Osteocyte (in vitro differentiated cells): ENCODE results near the gene UBAP1L. TPM values are rescaled to one million over a fixed set of nuclear protein-coding genes. Genes with fewer than 3 reads are reported as not detected.
"Not testable (repeated sequence)": the region's sequence is repeated elsewhere in the genome, so short reads cannot be mapped to it uniquely, and the experiment has no call there.

Experiments used
- DNase-seq: peaks from one replicate; pipeline ENCODE4 v3.0.0; 2021; ENCODE audit warnings: mixed read lengths; ENCODE audit not compliant: unreplicated experiment; ENCODE audit errors: extremely low spot score
- H3K27ac Mint-ChIP-seq: one replicate; pipeline ENCODE4 v1.8.0; 2021; ENCODE audit warnings: mild to moderate bottlenecking, mixed read lengths; ENCODE audit not compliant: unreplicated experiment
- H3K27me3 Mint-ChIP-seq: one replicate; pipeline ENCODE4 v1.8.0; 2021; ENCODE audit warnings: mixed read lengths; ENCODE audit not compliant: unreplicated experiment
- H3K36me3 Mint-ChIP-seq: one replicate; pipeline ENCODE4 v1.8.0; 2021; ENCODE audit warnings: mixed read lengths; ENCODE audit not compliant: unreplicated experiment
- H3K4me1 Mint-ChIP-seq: one replicate; pipeline ENCODE4 v1.8.0; 2021; ENCODE audit warnings: mixed read lengths; ENCODE audit not compliant: unreplicated experiment
- H3K4me3 Mint-ChIP-seq: one replicate; pipeline ENCODE4 v1.8.0; 2021; ENCODE audit warnings: mild to moderate bottlenecking, moderate library complexity, mixed read lengths; ENCODE audit not compliant: unreplicated experiment
- H3K9me3 Mint-ChIP-seq: one replicate; pipeline ENCODE4 v1.8.0; 2021; ENCODE audit warnings: mixed read lengths; ENCODE audit not compliant: unreplicated experiment
- total RNA-seq: library from RNA; stranded (reverse); gene quantifications from 2 replicates; pipeline ENCODE4 v1.2.1, GENCODE V29; 2021
- TF ChIP-seq, protein P1 (sequence below): fragments of 200-600 bp; sonication (generic); IDR thresholded peaks from 2 replicates; pipeline ENCODE4 v1.5.0; 2021; ENCODE audit warnings: antibody characterized with exemption, mild to moderate bottlenecking, moderate library complexity

The UBAP1L gene
- total RNA-seq, 1 donor from 2014 or later: 5.4 TPM

DNA sequence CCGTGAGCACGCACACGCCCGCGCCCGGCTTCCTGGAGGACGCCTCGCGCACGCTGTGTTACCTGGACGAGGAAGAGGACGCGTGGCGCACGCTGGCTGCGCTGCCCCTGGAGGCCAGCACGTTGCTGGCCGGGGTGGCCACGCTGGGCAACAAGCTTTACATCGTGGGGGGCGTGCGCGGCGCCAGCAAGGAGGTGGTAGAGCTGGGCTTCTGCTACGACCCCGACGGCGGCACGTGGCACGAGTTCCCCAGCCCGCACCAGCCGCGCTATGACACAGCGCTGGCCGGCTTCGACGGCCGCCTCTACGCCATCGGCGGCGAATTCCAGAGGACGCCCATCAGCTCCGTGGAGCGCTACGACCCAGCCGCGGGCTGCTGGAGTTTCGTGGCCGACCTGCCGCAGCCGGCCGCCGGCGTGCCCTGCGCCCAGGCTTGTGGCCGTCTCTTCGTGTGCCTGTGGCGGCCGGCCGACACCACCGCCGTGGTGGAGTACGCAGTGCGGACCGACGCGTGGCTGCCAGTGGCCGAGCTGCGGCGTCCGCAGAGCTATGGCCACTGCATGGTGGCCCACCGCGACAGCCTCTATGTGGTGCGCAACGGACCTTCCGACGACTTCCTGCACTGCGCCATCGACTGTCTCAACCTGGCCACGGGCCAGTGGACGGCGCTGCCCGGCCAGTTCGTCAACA lies 37.6 kb downstream of the UBAP1L start:
- H3K4me1 Mint-ChIP-seq: peaks cover 4% of the 10 kb centered on the region
- DNase-seq: no peak
- H3K4me3 Mint-ChIP-seq: no peak overlapping the region
- H3K27ac Mint-ChIP-seq: no peak overlapping the region
- H3K27me3 Mint-ChIP-seq: peaks cover 14% of the 10 kb centered on the region
- TF ChIP-seq, protein P1, sequence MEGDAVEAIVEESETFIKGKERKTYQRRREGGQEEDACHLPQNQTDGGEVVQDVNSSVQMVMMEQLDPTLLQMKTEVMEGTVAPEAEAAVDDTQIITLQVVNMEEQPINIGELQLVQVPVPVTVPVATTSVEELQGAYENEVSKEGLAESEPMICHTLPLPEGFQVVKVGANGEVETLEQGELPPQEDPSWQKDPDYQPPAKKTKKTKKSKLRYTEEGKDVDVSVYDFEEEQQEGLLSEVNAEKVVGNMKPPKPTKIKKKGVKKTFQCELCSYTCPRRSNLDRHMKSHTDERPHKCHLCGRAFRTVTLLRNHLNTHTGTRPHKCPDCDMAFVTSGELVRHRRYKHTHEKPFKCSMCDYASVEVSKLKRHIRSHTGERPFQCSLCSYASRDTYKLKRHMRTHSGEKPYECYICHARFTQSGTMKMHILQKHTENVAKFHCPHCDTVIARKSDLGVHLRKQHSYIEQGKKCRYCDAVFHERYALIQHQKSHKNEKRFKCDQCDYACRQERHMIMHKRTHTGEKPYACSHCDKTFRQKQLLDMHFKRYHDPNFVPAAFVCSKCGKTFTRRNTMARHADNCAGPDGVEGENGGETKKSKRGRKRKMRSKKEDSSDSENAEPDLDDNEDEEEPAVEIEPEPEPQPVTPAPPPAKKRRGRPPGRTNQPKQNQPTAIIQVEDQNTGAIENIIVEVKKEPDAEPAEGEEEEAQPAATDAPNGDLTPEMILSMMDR: no peak
- H3K36me3 Mint-ChIP-seq: no peaks in the 10 kb centered on the region
- H3K9me3 Mint-ChIP-seq: no peaks in the 10 kb centered on the region

DNA sequence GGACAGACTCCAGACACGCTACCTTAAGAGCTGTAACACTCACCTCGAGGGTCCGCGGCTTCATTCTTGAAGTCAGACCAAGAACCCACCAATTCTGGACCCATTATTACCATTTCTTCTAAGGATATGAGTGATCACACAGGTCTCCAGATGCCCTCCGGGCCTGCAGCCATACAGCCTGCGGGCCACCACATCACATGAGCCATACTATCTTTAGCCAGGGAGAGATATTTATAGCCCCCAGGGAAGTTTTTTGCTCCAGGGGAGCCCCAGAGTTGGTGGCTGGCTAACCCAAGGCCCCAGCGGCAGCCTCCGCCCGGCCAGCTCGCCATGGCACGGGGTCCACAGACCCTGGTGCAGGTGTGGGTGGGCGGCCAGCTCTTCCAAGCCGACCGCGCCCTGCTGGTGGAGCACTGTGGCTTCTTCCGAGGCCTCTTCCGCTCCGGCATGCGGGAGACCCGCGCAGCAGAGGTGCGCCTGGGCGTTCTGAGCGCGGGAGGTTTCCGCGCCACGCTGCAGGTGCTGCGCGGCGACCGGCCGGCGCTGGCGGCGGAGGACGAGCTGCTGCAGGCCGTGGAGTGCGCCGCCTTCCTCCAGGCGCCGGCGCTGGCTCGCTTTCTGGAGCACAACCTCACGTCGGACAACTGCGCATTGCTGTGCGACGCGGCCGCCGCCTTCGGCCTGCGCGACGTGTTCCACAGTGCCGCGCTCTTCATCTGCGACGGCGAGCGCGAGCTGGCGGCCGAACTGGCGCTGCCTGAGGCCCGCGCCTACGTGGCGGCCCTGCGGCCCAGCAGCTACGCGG lies 38.3 kb downstream of the UBAP1L start, which contains the start of gene KBTBD13:
Gene KBTBD13, plus strand, starts transcription at position 261 of the 805 bp plus-strand sequence. Its CDS starts 70 bp downstream, at position 331.
- Mint-ChIP-seq H3K4me3 (no peak within 1 kb of the TSS), H3K9me3 (no peaks in the 10 kb centered on the region), H3K27ac (no peak within 1 kb of the TSS), H3K36me3 (no peaks in the 10 kb centered on the region), H3K4me1 (peaks cover 7% of the 10 kb centered on the region), H3K27me3 (peaks cover 12% of the 10 kb centered on the region)
- DNase-seq: no peak
- TF ChIP-seq, protein P1: no peak

DNA sequence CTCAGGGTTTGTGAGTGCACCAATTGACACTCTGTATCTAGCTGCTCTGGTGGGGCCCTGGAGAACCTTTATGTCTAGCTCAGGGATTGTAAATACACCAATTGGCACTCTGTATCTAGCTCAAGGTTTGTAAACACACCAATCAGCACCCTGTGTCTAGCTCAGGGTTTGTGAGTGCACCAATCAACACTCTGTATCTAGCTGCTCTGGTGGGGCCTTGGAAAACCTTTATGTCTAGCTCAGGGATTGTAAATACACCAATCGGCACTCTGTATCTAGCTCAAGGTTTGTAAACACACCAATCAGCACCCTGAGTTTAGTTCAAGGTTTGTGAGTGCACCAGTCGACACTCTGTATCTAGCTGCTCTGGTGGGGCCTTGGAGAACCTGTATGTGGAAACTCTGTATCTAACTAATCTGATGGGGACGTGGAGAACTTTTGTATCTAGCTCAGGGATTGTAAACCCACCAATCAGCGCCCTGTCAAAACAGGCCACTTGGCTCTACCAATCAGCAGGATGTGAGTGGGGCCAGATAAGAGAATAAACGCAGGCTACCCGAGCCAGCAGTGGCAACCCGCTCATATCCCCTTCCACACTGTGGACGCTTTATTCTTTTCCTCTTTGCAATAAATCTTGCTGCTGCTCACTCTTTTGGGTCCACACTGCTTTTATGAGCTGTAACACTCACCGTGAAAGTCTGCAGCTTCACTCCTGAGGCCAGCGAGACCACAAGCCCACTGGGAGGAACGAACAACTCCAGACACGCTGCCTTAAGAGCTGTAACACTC lies 39.2 kb downstream of the UBAP1L start:
- H3K27ac Mint-ChIP-seq, H3K4me3 Mint-ChIP-seq, DNase-seq, H3K9me3 Mint-ChIP-seq, H3K36me3 Mint-ChIP-seq, H3K27me3 Mint-ChIP-seq: not testable (repeated sequence)
- H3K4me1 Mint-ChIP-seq: peaks cover 16% of the 10 kb centered on the region

DNA sequence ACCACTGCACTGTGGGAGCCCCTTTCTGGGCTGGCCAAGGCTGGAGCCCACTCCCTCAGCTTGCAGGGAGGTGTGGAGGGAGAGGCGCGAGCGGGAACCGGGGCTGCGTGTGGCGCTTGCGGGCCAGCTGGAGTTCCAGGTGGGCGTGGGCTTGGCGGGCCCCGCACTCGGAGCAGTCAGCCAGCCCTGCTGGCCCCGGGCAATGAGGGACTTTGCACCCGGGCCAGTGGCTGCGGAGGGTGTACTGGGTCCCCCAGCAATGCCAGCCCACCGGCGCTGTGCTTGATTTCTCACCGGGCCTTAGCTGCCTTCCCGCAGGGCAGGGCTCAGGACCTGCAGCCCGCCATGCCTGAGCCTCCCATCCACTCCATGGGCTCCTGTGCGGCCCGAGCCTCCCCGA lies 40.1 kb downstream of the UBAP1L start:
- H3K9me3 Mint-ChIP-seq, H3K27ac Mint-ChIP-seq, DNase-seq, H3K36me3 Mint-ChIP-seq, H3K27me3 Mint-ChIP-seq, H3K4me3 Mint-ChIP-seq: not testable (repeated sequence)
- peaks cover 20% of the 10 kb centered on the region for H3K4me1 Mint-ChIP-seq

DNA sequence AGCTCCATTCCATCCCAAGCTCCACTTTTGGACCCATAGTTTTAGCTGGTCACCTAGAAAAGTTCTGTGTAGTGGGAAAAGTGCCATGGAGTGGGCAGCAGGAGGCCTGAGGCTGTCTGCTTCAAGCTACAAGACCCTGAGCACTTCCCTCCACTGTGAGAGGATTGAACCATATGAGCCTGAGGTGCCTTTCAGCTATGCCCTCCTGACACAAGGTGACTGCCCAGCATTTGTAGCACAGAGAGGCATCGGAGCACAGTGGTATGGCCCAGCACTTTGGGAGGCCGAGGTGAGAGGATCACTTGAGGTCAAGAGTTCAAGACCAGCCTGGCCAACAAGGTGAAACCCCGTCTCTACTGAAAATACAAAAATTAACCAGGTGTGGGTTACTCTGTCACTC lies 42.4 kb downstream of the UBAP1L start:
- H3K36me3 Mint-ChIP-seq: no peaks in the 10 kb centered on the region
- TF ChIP-seq, protein P1: no peak
- H3K9me3 Mint-ChIP-seq: no peaks in the 10 kb centered on the region
- DNase-seq: no peak
- H3K27me3 Mint-ChIP-seq: peaks cover 2% of the 10 kb centered on the region
- no peak overlapping the region for H3K4me3 Mint-ChIP-seq
- peaks cover 39% of the 10 kb centered on the region for H3K4me1 Mint-ChIP-seq
- no peak overlapping the region for H3K27ac Mint-ChIP-seq
